GM12892 (cell line): ENCODE results near the gene TRIM14.

Experiments used
- POLR2AphosphoS5 ChIP-seq: IDR thresholded peaks from 2 replicates; pipeline ENCODE4 v1.6.1; 2011; ENCODE audit warnings: low read depth, low read length, control low read depth
- TAF1 ChIP-seq: IDR thresholded peaks from 2 replicates; pipeline ENCODE4 v1.6.1; 2011; ENCODE audit warnings: low read depth, mild to moderate bottlenecking, control low read depth, low read length, borderline replicate concordance

DNA sequence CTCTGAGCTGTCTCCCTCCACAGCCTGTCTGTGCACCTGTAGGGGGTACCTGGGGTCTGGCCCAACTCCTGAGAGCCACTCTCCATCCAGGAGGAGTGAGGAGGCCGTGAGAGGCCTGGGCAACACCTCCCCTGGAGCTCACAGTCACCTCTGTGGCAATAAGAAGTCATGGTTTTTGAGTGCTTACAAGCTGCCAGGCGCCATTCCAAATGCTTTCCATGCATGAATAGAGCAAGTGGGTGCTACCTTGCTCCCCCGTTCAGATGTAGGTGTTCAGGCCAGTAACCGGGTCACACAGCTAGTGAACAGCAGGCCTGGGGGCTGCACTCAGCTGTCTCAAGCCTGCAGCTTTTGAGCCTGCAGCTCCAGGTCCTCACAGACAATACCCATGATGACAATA, 42.8 kb upstream of the TRIM14 start:
- no peak for TF ChIP-seq POLR2AphosphoS5
- TF ChIP-seq TAF1 = no peak
